HCT116 (cell line): ENCODE data around the gene CDK5RAP1. TPM values are rescaled to one million over a fixed set of nuclear protein-coding genes. Genes with fewer than 3 reads are reported as not detected.

ENCODE experiments used
- ATAC-seq: fragments of 200-7000 bp; cut with Tn5 transposase; 2 replicates; pipeline ENCODE4 v1.9.1; 2020; ENCODE audit warnings: mild to moderate bottlenecking, moderate library complexity
- BruUV-seq: library from RNA; stranded (reverse); fragments of 400-500 nt; replicated peaks from 2 replicates; lab custom pipeline; 2021; lab: Mats Ljungman, UMichigan
- CTCF ChIA-PET: fragments of 300-600 bp; sonication (Branson Sonifier 250); formaldehyde crosslinking; loops from one replicate; lab custom pipeline; 2021; ENCODE audit warnings: antibody characterized with exemption; lab: Charles Lee
- POLR2A ChIA-PET: fragments of 300-600, 350-600 bp; sonication (Branson Sonifier 250); formaldehyde crosslinking; loops from one replicate; lab custom pipeline; 2021; ENCODE audit warnings: antibody characterized with exemption; lab: Charles Lee
- RAD21 ChIA-PET, 2 experiments: fragments of 300-600 bp; sonication (Branson Sonifier 250); formaldehyde crosslinking; loops; one replicate each; lab custom pipeline; 2023; ENCODE audit warnings: low total read pairs in 2 of 2; ENCODE audit not compliant: uncharacterized antibody in 2 of 2, unreplicated experiment in 2 of 2, low non-redundant PET in 1 of 2; lab: Charles Lee
- DNase-seq: peaks from one replicate; pipeline ENCODE4 v3.0.0-alpha.2; 2010; ENCODE audit warnings: low read depth, low spot score
- H2AFZ ChIP-seq: fragments of 200-600 bp; shearing (Covaris generic), sonication (generic); 2 replicates; pipeline ENCODE4 v1.6.1; 2017; ENCODE audit warnings: low read depth, mixed run types, mixed read lengths, antibody characterized with exemption, low read length; ENCODE audit not compliant: poor library complexity, severe bottlenecking
- H3K27ac ChIP-seq: 2 replicates; pipeline ENCODE4 v1.5.1; 2012; ENCODE audit warnings: low read depth, low read length
- H3K27me3 ChIP-seq: fragments of 200-600 bp; sonication (generic); 2 replicates; pipeline ENCODE4 v1.6.1; 2016; ENCODE audit warnings: mixed run types, low read length, mixed read lengths; ENCODE audit not compliant: insufficient read depth
- H3K36me3 ChIP-seq, 2 experiments: fragments of 200-500 bp in 1 of 2; fragments of 200-600 bp in 1 of 2; sonication (Bioruptor generic) in 1 of 2; sonication (generic) in 1 of 2; 2 replicates each; pipeline versions ENCODE4 v1.5.1 to v1.6.1; 2014 to 2016; ENCODE audit warnings: low read length in 2 of 2, inconsistent platforms in 1 of 2, mixed read lengths in 1 of 2, mixed run types in 1 of 2; ENCODE audit not compliant: insufficient read depth in 2 of 2, control insufficient read depth in 1 of 2
- H3K4me1 ChIP-seq, 2 experiments: fragments of 200-600 bp in 1 of 2; sonication (generic) in 1 of 2; 2 replicates each; pipeline versions ENCODE4 v1.5.1 to v1.6.1; 2012 to 2017; ENCODE audit warnings: low read length in 2 of 2, inconsistent platforms in 1 of 2, mild to moderate bottlenecking in 1 of 2, mixed read lengths in 1 of 2, mixed run types in 1 of 2, moderate library complexity in 1 of 2; ENCODE audit not compliant: insufficient read depth in 2 of 2, control insufficient read depth in 1 of 2
- H3K4me2 ChIP-seq: fragments of 200-600 bp; sonication (generic); 2 replicates; pipeline ENCODE4 v1.6.1; 2017; ENCODE audit warnings: mixed run types, low read length, mixed read lengths
- H3K4me3 ChIP-seq, 2 experiments: fragments of 200-600 bp in 1 of 2; sonication (generic) in 1 of 2; replicated peaks in 1 of 2; 2 replicates each; pipeline ENCODE4 v1.5.1; 2011 to 2016; ENCODE audit warnings: low read length in 2 of 2, control low read depth in 1 of 2, low read depth in 1 of 2, mild to moderate bottlenecking in 1 of 2, mixed read lengths in 1 of 2, mixed run types in 1 of 2
- H3K79me2 ChIP-seq: fragments of 200-600 bp; sonication (generic); 2 replicates; pipeline ENCODE4 v1.6.1; 2017; ENCODE audit warnings: mild to moderate bottlenecking, mixed run types, low read length, moderate library complexity, mixed read lengths; ENCODE audit not compliant: insufficient read depth
- H3K9ac ChIP-seq: fragments of 200-600 bp; sonication (generic); 2 replicates; pipeline ENCODE4 v1.6.1; 2016; ENCODE audit warnings: low read length, mixed read lengths
- H3K9me2 ChIP-seq: fragments of 200-600 bp; sonication (generic), shearing (Covaris generic); 2 replicates; pipeline ENCODE4 v1.6.1; 2017; ENCODE audit warnings: mixed run types, mild to moderate bottlenecking, moderate library complexity; ENCODE audit not compliant: insufficient read depth
- H3K9me3 ChIP-seq, 2 experiments: fragments of 200-500 bp in 1 of 2; fragments of 200-600 bp in 1 of 2; sonication (Bioruptor generic) in 1 of 2; sonication (generic) in 1 of 2; 2 replicates each; pipeline ENCODE4 v1.6.1; 2014 to 2017; ENCODE audit warnings: low read length in 2 of 2, mixed read lengths in 2 of 2, inconsistent platforms in 1 of 2, low read depth in 1 of 2, mild to moderate bottlenecking in 1 of 2, mixed run types in 1 of 2, moderate library complexity in 1 of 2; ENCODE audit not compliant: control insufficient read depth in 1 of 2, insufficient read depth in 1 of 2
- H4K20me1 ChIP-seq: fragments of 200-600 bp; sonication (generic), shearing (Covaris generic); 2 replicates; pipeline ENCODE4 v1.6.1; 2017; ENCODE audit warnings: mixed run types, mild to moderate bottlenecking, moderate library complexity; ENCODE audit not compliant: insufficient read depth
- CEBPB ChIP-seq: IDR thresholded peaks from 2 replicates; pipeline ENCODE4 v1.6.1; 2012; ENCODE audit warnings: low read depth
- EGR1 ChIP-seq: IDR thresholded peaks from 2 replicates; pipeline ENCODE4 v1.6.1; 2012; ENCODE audit warnings: low read depth
- ELF1 ChIP-seq: IDR thresholded peaks from 2 replicates; pipeline ENCODE4 v1.6.1; 2012; ENCODE audit warnings: low read depth, borderline replicate concordance
- EZH2phosphoT487 ChIP-seq: fragments of 200-600 bp; IDR thresholded peaks from 2 replicates; pipeline ENCODE4 v1.6.1; 2018; ENCODE audit warnings: antibody characterized with exemption, borderline replicate concordance
- FOSL1 ChIP-seq: IDR thresholded peaks from 2 replicates; pipeline ENCODE4 v1.6.1; 2012; ENCODE audit warnings: low read depth
- JUND ChIP-seq: IDR thresholded peaks from 2 replicates; pipeline ENCODE4 v1.6.1; 2012
- POLR2A ChIP-seq: IDR thresholded peaks from 2 replicates; pipeline ENCODE4 v1.7.0; 2011; ENCODE audit warnings: borderline replicate concordance; ENCODE audit not compliant: insufficient read depth, insufficient read length; ENCODE audit errors: extremely low read depth
- RAD21 ChIP-seq: IDR thresholded peaks from 2 replicates; pipeline ENCODE4 v1.6.1; 2012; ENCODE audit warnings: low read depth, mild to moderate bottlenecking
- SIN3A ChIP-seq: IDR thresholded peaks from 2 replicates; pipeline ENCODE4 v1.6.1; 2012; ENCODE audit warnings: low read depth
- SP1 ChIP-seq: IDR thresholded peaks from 2 replicates; pipeline ENCODE4 v1.6.1; 2012; ENCODE audit warnings: low read depth
- SRF ChIP-seq: IDR thresholded peaks from 2 replicates; pipeline ENCODE4 v1.6.1; 2012; ENCODE audit warnings: low read depth
- TCF7L2 ChIP-seq: IDR thresholded peaks from 2 replicates; pipeline ENCODE4 v1.7.0; 2011; ENCODE audit warnings: borderline replicate concordance, inconsistent platforms; ENCODE audit not compliant: insufficient read depth, insufficient read length; ENCODE audit errors: extremely low read depth
- YY1 ChIP-seq: IDR thresholded peaks from 2 replicates; pipeline ENCODE4 v1.6.1; 2011; ENCODE audit warnings: low read length, low read depth, moderate library complexity, mild to moderate bottlenecking; ENCODE audit not compliant: insufficient replicate concordance; ENCODE audit errors: extremely low read depth
- ZFX ChIP-seq: fragments of 450-650 bp; IDR thresholded peaks from 2 replicates; pipeline ENCODE4 v1.6.1; 2017
- ZNF274 ChIP-seq: fragments of 200-500 bp; sonication (Bioruptor generic); IDR thresholded peaks from 2 replicates; pipeline ENCODE4 v1.6.1; 2014; ENCODE audit warnings: mild to moderate bottlenecking, low read depth, low read length, inconsistent platforms
- intact Hi-C: fragments of 100-400 bp; cut with micrococcal nuclease; formaldehyde crosslinking; loops from 2 replicates; pipeline ENCODE4 v1.10.0; 2022
- total RNA-seq: library from RNA; stranded (reverse); gene quantifications from one replicate; pipeline ENCODE4 v1.2.1, GENCODE V29; 2021; ENCODE audit not compliant: unreplicated experiment
- TF ChIP-seq, protein P1 (sequence below): IDR thresholded peaks from 2 replicates; pipeline ENCODE4 v1.6.1; 2011; ENCODE audit warnings: mild to moderate bottlenecking, low read length, moderate library complexity; ENCODE audit not compliant: insufficient replicate concordance; ENCODE audit errors: extremely low read depth
- TF ChIP-seq, protein P2 (sequence below): IDR thresholded peaks from 2 replicates; pipeline ENCODE4 v1.6.1; 2012
- TF ChIP-seq, protein P3 (sequence below), 3 experiments: fragments of 200-600 bp in 1 of 3; sonication (generic) in 1 of 3; IDR thresholded peaks in 2 of 3; conservative IDR thresholded peaks in 1 of 3; 2 replicates each; pipeline ENCODE4 v1.5.1; 2012 to 2017; ENCODE audit warnings: low read depth in 2 of 3, low read length in 2 of 3, antibody characterized with exemption in 1 of 3, borderline replicate concordance in 1 of 3, control low read depth in 1 of 3, mild to moderate bottlenecking in 1 of 3, mixed read lengths in 1 of 3, mixed run types in 1 of 3, moderate library complexity in 1 of 3; ENCODE audit not compliant: insufficient read depth in 1 of 3
- TF ChIP-seq, protein P4 (sequence below): IDR thresholded peaks from 2 replicates; pipeline ENCODE4 v1.6.1; 2012

CDK5RAP1 gene
- total RNA-seq, 1 experiment from 2014 or later = 41.4 TPM

- no peak for TF ChIP-seq SRF
- TF ChIP-seq CEBPB = no peak
- TF ChIP-seq ZFX = no peak
- TF ChIP-seq SP1 = no peak
- TF ChIP-seq FOSL1 = no peak
- TF ChIP-seq RAD21 = no peak
- TF ChIP-seq SIN3A = no peak
- TF ChIP-seq, protein P1, sequence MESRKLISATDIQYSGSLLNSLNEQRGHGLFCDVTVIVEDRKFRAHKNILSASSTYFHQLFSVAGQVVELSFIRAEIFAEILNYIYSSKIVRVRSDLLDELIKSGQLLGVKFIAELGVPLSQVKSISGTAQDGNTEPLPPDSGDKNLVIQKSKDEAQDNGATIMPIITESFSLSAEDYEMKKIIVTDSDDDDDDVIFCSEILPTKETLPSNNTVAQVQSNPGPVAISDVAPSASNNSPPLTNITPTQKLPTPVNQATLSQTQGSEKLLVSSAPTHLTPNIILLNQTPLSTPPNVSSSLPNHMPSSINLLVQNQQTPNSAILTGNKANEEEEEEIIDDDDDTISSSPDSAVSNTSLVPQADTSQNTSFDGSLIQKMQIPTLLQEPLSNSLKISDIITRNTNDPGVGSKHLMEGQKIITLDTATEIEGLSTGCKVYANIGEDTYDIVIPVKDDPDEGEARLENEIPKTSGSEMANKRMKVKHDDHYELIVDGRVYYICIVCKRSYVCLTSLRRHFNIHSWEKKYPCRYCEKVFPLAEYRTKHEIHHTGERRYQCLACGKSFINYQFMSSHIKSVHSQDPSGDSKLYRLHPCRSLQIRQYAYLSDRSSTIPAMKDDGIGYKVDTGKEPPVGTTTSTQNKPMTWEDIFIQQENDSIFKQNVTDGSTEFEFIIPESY = no peak
- no peak for TF ChIP-seq ELF1
- no peak for TF ChIP-seq POLR2A
- TF ChIP-seq TCF7L2 = no peak
- no peak for TF ChIP-seq EGR1
- TF ChIP-seq, protein P2, sequence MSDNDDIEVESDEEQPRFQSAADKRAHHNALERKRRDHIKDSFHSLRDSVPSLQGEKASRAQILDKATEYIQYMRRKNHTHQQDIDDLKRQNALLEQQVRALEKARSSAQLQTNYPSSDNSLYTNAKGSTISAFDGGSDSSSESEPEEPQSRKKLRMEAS = no peak
- TF ChIP-seq, protein P3, sequence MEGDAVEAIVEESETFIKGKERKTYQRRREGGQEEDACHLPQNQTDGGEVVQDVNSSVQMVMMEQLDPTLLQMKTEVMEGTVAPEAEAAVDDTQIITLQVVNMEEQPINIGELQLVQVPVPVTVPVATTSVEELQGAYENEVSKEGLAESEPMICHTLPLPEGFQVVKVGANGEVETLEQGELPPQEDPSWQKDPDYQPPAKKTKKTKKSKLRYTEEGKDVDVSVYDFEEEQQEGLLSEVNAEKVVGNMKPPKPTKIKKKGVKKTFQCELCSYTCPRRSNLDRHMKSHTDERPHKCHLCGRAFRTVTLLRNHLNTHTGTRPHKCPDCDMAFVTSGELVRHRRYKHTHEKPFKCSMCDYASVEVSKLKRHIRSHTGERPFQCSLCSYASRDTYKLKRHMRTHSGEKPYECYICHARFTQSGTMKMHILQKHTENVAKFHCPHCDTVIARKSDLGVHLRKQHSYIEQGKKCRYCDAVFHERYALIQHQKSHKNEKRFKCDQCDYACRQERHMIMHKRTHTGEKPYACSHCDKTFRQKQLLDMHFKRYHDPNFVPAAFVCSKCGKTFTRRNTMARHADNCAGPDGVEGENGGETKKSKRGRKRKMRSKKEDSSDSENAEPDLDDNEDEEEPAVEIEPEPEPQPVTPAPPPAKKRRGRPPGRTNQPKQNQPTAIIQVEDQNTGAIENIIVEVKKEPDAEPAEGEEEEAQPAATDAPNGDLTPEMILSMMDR (IDR thresholded peaks at IDR 0.05 in 2 of 3, conservative IDR thresholded peaks at IDR 0.05 in 1 of 3; ENCODE audit: borderline replicate concordance in 1 of 3, insufficient read depth in 1 of 3, low read depth in 2 of 3, low read length in 2 of 3) = no peak
- TF ChIP-seq JUND = no peak
- TF ChIP-seq, protein P4, sequence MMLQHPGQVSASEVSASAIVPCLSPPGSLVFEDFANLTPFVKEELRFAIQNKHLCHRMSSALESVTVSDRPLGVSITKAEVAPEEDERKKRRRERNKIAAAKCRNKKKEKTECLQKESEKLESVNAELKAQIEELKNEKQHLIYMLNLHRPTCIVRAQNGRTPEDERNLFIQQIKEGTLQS = no peak
- TF ChIP-seq ZNF274 = no peak
- TF ChIP-seq EZH2phosphoT487 = no peak
- TF ChIP-seq YY1 = no peak
- no peak for DNase-seq
- RAD21 ChIA-PET = no interaction called here
These were observed 5.9 kb upstream of the CDK5RAP1 start for GRCh38 chr20:33407251-33407650.

More at GRCh38 chr20:33407251-33407650, 5.9 kb upstream of the CDK5RAP1 start:
- H3K4me1 ChIP-seq = peaks cover 2 to 7% of the 10 kb centered on the region in 2 experiments; a peak in 2 of 4 replicates
- POLR2A ChIA-PET = no interaction called here
- no peaks in the 10 kb centered on the region for H3K79me2 ChIP-seq
- H3K27ac ChIP-seq = no peak overlapping the region
- no peak for ATAC-seq
- intact Hi-C loops = no loop called here
- H2AFZ ChIP-seq = no peak overlapping the region
- no peaks in the 10 kb centered on the region for H3K9me3 ChIP-seq
- H3K9me2 ChIP-seq = no peaks in the 10 kb centered on the region
- no peaks in the 10 kb centered on the region for H3K27me3 ChIP-seq
- H3K4me3 ChIP-seq = no peak overlapping the region
- no peak overlapping the region for H3K9ac ChIP-seq
- no peaks in the 10 kb centered on the region for H4K20me1 ChIP-seq
- no peaks in the 10 kb centered on the region; a peak in 1 of 4 replicates for H3K36me3 ChIP-seq
- CTCF ChIA-PET = no interaction called here
- H3K4me2 ChIP-seq = no peak overlapping the region
- BruUV-seq = no TSS peak
